ENCODE results near the gene STXBP1.
"Not testable (repeated sequence)": the region's sequence is repeated elsewhere in the genome, so short reads cannot be mapped to it uniquely, and the experiment has no call there.

The STXBP1 gene

DNA sequence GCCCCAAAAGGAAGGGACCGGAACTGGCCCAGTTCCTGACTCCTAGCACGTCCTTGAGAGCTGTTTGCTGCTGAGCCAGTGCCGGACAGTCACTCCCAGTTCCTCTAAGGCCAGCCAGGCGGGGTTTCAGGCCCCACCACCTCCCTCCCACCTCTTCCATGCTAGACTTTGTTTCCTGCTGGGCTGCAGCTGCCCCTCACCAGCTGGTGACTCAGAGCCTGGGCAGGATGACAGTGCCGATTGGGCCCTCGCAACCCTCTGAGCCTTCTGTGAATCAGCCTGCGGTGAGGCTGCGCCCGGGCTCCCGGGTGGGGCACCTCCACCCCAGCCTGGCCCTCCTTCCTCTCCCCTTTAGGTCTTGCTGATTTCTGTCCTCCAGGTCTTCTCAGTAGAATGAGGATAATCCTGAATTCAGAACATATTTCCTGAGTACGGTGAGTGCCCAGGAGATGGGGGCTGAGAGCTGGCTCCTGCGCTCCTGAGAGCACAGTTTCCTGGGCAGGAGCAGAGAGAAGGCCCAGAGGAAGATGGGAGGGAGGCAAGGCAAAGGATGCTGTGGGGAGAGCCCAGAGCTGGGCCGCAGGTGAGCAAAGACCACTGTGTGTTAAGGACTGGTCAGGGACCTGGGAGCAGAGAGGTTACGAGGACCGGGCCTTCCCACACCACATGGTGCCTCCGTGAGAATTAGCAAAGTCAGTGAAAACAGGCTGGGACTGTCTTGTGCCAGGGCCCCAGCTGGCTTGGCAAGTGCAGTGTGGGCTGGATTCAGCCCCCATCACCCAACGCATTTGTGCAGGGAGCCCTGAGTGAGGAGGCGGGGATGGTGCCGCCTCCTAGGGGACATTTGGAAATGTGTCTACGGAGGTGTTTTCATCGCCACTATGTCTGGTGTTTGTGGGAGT, 32.9 kb upstream of the STXBP1 start:
- H3K36me3 ChIP-seq (ENCODE audit: control insufficient read depth, insufficient read depth, low read length): no peaks in the 10 kb centered on the region
- H3K27me3 ChIP-seq (ENCODE audit: control insufficient read depth, insufficient read depth, low read length): no peaks in the 10 kb centered on the region
- H3K4me1 ChIP-seq (ENCODE audit: control insufficient read depth, insufficient read depth, low read length): peaks cover 9% of the 10 kb centered on the region; the same call in 1 of the 2 replicates
- H3K4me3 ChIP-seq (ENCODE audit: low read depth, low read length): no peak overlapping the region
- no peaks in the 10 kb centered on the region for H3K9me3 ChIP-seq (ENCODE audit: control insufficient read depth, insufficient read depth, low read length)
- peak overlapping the region; percentile 73 for H3K27ac ChIP-seq (ENCODE audit: low read depth, low read length)
- H3K9ac ChIP-seq (ENCODE audit: low read depth, low read length): no peak overlapping the region

DNA sequence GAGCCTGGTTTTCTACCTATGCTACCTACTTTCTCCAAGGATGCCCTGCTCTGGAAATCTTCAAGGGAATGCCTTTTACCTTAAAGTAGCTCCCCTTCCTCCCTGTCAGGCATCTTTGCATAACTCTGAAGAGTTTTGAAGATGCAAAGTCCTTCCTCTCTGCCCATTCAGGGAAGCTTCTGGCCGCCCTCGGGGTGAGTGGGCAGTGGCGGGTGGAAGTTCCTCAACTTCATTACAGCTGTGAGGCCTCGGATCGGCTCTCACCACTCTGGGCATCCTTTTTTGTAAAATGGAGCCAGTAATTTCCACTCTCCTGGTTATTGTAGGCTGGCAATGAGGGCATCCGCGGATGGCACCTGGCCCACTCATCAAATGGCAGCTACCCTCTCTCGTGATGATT, 31.7 kb upstream of the STXBP1 start:
- no peak overlapping the region for H3K4me3 ChIP-seq (ENCODE audit: low read depth, low read length)
- no peaks in the 10 kb centered on the region for H3K9me3 ChIP-seq (ENCODE audit: control insufficient read depth, insufficient read depth, low read length)
- peaks cover 9% of the 10 kb centered on the region; the same call in 1 of the 2 replicates for H3K4me1 ChIP-seq (ENCODE audit: control insufficient read depth, insufficient read depth, low read length)
- no peaks in the 10 kb centered on the region for H3K36me3 ChIP-seq (ENCODE audit: control insufficient read depth, insufficient read depth, low read length)
- H3K27me3 ChIP-seq (ENCODE audit: control insufficient read depth, insufficient read depth, low read length): no peaks in the 10 kb centered on the region
- H3K27ac ChIP-seq (ENCODE audit: low read depth, low read length): no peak overlapping the region
- no peak overlapping the region for H3K9ac ChIP-seq (ENCODE audit: low read depth, low read length)

DNA sequence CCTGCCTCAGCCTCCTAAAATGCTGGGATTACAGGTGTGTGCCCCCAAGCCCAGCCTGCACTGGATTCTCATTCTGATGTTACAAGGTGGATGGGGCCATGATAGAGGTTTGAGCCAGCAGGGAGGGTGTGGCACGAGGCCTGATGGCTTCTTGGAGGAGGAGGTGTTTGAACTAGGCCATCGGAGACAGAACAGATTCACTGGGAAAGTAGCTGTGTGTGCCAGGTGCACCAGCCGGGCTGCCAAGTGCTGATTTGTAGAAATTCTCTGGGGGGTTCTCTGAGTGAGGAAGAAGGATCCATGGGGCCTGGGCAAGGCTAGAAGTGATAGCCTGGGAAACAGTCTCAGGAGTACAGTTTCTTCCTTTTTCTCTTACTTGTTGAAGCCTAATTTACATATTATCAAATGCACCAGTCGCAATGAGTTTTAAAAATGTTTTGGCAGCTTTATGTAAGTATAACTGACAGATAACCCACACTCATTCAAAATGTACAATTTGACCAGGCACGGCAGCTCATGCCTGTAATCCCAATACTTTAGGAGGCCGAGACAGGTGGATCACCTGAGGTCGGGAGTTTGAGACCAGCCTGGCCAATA, 31.1 kb upstream of the STXBP1 start:
- Histone ChIP-seq H3K27ac (ENCODE audit: low read depth, low read length) (no peak overlapping the region), H3K4me3 (ENCODE audit: low read depth, low read length) (no peak overlapping the region), H3K4me1 (ENCODE audit: control insufficient read depth, insufficient read depth, low read length) (peaks cover 9% of the 10 kb centered on the region; the same call in 1 of the 2 replicates), H3K9me3 (ENCODE audit: control insufficient read depth, insufficient read depth, low read length) (no peaks in the 10 kb centered on the region), H3K27me3 (ENCODE audit: control insufficient read depth, insufficient read depth, low read length) (no peaks in the 10 kb centered on the region), H3K9ac (ENCODE audit: low read depth, low read length) (no peak overlapping the region), H3K36me3 (ENCODE audit: control insufficient read depth, insufficient read depth, low read length) (no peaks in the 10 kb centered on the region)

DNA sequence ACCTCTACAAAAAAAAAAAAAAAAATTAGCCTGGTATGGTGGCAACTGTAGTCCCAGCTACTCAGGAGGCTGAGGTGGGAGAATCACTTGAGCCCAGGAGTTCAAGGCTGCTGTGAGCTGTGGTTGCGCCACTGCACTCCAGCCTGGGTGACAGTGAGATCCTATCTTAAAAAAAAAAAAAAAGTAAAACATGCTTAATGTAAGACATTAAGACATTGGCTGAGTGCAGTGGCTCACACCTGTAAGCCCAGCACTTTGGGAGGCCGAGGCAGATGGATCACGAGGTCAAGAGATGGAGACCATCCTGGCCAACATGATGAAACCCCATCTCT, 27.6 kb upstream of the STXBP1 start:
- H3K4me3 ChIP-seq (ENCODE audit: low read depth, low read length); H3K9ac ChIP-seq (ENCODE audit: low read depth, low read length); H3K27me3 ChIP-seq (ENCODE audit: control insufficient read depth, insufficient read depth, low read length); H3K27ac ChIP-seq (ENCODE audit: low read depth, low read length); H3K9me3 ChIP-seq (ENCODE audit: control insufficient read depth, insufficient read depth, low read length); H3K4me1 ChIP-seq (ENCODE audit: control insufficient read depth, insufficient read depth, low read length); H3K36me3 ChIP-seq (ENCODE audit: control insufficient read depth, insufficient read depth, low read length): not testable (repeated sequence)

DNA sequence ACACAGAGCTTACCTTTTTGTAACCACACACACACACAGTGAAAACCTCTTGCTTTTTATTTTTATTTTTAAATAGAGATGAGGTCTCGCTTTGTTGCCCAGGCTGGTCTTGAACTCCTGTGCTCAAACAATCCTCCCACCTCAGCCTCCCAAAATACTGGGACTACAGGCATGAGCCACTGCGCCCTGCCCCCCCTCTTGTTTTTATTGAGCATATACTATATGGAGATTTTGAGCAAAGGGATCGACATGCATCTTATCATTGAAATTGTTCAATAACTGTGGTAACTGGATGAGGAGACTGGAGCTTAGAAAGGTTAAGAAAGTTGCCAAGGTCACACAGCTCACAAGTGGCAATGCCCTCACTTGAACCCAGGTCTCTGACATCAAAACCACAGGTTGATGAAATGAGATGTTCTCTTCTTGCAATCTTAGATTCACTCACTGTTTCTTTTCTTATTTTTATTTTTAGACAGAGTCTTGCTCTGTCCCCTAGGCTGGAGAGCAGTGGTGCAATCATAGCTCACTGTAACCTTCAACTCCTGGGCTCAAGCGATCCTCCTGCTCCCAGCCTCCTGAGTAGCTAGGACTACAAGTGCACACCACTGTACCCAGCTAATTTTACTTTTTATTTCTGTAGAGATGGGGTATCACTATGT, 26.8 kb upstream of the STXBP1 start:
- Histone ChIP-seq H3K27me3 (ENCODE audit: control insufficient read depth, insufficient read depth, low read length) (no peaks in the 10 kb centered on the region), H3K9me3 (ENCODE audit: control insufficient read depth, insufficient read depth, low read length) (no peaks in the 10 kb centered on the region), H3K4me3 (ENCODE audit: low read depth, low read length) (no peak overlapping the region), H3K9ac (ENCODE audit: low read depth, low read length) (no peak overlapping the region), H3K4me1 (ENCODE audit: control insufficient read depth, insufficient read depth, low read length) (peaks cover 3% of the 10 kb centered on the region; the same call in 1 of the 2 replicates), H3K36me3 (ENCODE audit: control insufficient read depth, insufficient read depth, low read length) (no peaks in the 10 kb centered on the region), H3K27ac (ENCODE audit: low read depth, low read length) (no peak overlapping the region)

DNA sequence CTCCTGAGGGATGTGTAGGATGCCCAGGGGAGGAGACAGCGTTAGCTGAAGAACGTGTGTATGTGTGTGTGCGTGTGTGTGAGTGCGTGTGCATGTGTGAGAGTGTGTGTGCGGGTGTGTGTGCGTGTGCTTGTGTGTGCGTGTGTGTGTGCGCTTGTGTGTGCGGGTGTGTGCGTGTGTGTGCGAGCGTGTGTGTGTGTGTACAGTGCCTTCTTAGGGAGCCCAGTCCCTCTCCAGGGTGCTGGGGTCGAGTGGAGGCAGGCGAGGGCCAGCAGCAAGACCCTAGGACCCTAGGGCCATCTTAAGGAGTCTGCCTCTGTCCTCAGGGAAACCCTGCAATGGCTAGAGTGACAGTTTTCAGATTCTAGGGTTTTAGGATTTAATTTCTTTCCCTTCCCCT, 26.0 kb upstream of the STXBP1 start:
- no peaks in the 10 kb centered on the region for H3K36me3 ChIP-seq (ENCODE audit: control insufficient read depth, insufficient read depth, low read length)
- H3K27ac ChIP-seq (ENCODE audit: low read depth, low read length): no peak overlapping the region
- H3K4me1 ChIP-seq (ENCODE audit: control insufficient read depth, insufficient read depth, low read length): peaks cover 3% of the 10 kb centered on the region; the same call in 1 of the 2 replicates
- H3K4me3 ChIP-seq (ENCODE audit: low read depth, low read length): no peak overlapping the region
- no peaks in the 10 kb centered on the region for H3K27me3 ChIP-seq (ENCODE audit: control insufficient read depth, insufficient read depth, low read length)
- H3K9ac ChIP-seq (ENCODE audit: low read depth, low read length): no peak overlapping the region
- no peaks in the 10 kb centered on the region for H3K9me3 ChIP-seq (ENCODE audit: control insufficient read depth, insufficient read depth, low read length)

DNA sequence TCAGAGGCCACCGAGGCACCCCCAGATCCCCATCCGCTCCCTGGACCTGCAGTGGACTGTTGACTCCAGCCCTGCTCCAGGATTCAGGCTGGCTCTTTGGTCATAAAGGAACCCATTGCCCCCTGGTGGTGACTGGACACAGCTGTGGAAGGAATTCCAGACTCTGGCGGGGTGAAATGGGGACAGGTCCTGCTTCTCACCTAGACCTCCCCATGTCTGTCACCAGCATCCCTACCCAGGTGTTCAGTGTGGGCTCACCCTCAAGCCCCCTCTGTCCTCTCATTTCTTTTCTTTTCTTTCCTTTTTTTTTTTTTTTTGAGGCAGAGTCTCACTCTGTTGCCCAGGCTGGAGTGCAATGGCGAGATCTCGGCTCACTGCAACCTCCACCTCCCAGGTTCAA, 25.5 kb upstream of the STXBP1 start:
- Histone ChIP-seq H3K4me3 (ENCODE audit: low read depth, low read length) (no peak overlapping the region), H3K9me3 (ENCODE audit: control insufficient read depth, insufficient read depth, low read length) (no peaks in the 10 kb centered on the region), H3K9ac (ENCODE audit: low read depth, low read length) (no peak overlapping the region), H3K36me3 (ENCODE audit: control insufficient read depth, insufficient read depth, low read length) (no peaks in the 10 kb centered on the region), H3K27me3 (ENCODE audit: control insufficient read depth, insufficient read depth, low read length) (no peaks in the 10 kb centered on the region), H3K27ac (ENCODE audit: low read depth, low read length) (no peak overlapping the region), H3K4me1 (ENCODE audit: control insufficient read depth, insufficient read depth, low read length) (peaks cover 3% of the 10 kb centered on the region; the same call in 1 of the 2 replicates)

DNA sequence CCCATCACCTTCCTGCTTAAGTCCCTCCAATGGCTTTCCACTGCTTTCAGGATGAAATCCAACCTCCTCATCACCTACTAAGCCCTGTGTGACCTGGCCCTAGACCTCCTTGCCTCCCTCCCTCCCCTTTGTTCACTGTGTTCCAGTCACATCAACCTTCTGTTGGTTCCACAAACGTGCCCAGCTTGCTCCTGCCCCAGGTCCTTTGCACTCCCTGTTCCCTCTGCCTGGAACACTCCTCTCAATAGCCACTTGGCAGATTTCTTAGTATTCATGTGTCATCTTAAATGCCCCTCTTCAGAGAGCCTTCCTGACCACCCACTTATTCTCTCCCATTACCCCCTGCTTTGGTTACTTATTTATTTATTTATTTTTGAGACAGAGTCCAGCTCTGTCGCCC, 24.1 kb upstream of the STXBP1 start:
- no peaks in the 10 kb centered on the region for H3K27me3 ChIP-seq (ENCODE audit: control insufficient read depth, insufficient read depth, low read length)
- H3K9me3 ChIP-seq (ENCODE audit: control insufficient read depth, insufficient read depth, low read length): no peaks in the 10 kb centered on the region
- H3K27ac ChIP-seq (ENCODE audit: low read depth, low read length): no peak overlapping the region
- H3K4me1 ChIP-seq (ENCODE audit: control insufficient read depth, insufficient read depth, low read length): peaks cover 3% of the 10 kb centered on the region; the same call in 1 of the 2 replicates
- no peaks in the 10 kb centered on the region for H3K36me3 ChIP-seq (ENCODE audit: control insufficient read depth, insufficient read depth, low read length)
- H3K9ac ChIP-seq (ENCODE audit: low read depth, low read length): no peak overlapping the region
- H3K4me3 ChIP-seq (ENCODE audit: low read depth, low read length): no peak overlapping the region

DNA sequence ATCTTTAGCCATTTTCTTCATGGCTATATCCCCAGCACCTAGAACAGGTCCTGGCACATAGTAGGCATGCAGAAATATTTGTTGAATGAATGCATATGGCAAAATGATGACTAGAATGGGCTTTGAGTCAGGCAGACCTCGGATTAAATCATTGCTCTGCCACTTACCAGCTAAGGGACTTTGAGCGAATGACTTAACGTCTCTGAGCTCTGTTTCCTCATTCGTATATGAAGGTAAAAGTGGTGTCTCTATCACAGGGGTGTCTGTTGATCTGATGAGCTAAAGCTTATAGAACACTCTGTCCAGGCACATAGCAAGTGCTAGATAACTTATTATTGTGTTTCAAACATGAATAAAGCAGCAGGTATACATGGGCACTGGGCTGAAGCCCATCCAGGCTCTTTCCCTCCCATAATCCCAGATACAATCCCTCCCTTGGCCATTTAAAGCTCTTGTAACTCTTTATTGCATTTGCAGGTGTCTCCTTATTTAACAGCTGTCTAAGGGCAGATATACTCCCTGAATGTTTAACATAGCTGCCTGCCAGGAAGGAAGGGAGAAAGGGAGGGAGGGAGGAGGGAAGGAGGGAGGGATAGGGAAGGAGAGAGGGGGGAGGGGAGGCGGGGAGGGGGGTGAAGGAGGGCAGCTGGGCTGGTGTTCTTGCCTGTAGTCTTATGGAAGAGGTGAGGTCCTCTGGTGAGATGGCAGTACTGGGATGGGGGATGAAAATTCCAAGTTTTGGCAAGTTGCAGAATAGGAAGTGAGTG, 23.2 kb upstream of the STXBP1 start:
- Histone ChIP-seq H3K4me3 (ENCODE audit: low read depth, low read length) (no peak overlapping the region), H3K9ac (ENCODE audit: low read depth, low read length) (no peak overlapping the region), H3K36me3 (ENCODE audit: control insufficient read depth, insufficient read depth, low read length) (no peaks in the 10 kb centered on the region), H3K9me3 (ENCODE audit: control insufficient read depth, insufficient read depth, low read length) (no peaks in the 10 kb centered on the region), H3K4me1 (ENCODE audit: control insufficient read depth, insufficient read depth, low read length) (peaks cover 3% of the 10 kb centered on the region; the same call in 1 of the 2 replicates), H3K27ac (ENCODE audit: low read depth, low read length) (no peak overlapping the region), H3K27me3 (ENCODE audit: control insufficient read depth, insufficient read depth, low read length) (no peaks in the 10 kb centered on the region)

DNA sequence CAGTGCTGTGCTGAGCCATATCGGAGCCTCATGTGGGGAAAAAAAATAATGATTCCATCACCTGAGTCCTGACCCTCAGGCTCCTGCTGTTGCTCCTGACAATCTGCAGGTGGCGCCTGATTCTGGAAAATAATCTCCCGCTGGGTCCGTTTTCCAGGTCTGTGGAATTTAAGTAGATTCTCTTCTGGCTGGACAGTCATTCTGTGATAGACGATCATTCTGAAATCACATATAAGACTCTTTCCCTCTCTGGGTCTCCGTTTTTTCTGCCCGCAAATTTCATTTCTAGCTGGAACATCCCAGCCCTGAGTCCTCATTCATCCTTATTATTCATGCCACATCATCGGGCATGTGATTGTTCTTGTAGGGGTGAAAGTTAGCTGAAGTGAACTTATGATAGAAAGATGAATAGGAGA, 22.1 kb upstream of the STXBP1 start:
- H3K4me1 ChIP-seq (ENCODE audit: control insufficient read depth, insufficient read depth, low read length): peaks cover 3% of the 10 kb centered on the region; the same call in 1 of the 2 replicates
- no peak overlapping the region for H3K9ac ChIP-seq (ENCODE audit: low read depth, low read length)
- no peak overlapping the region for H3K4me3 ChIP-seq (ENCODE audit: low read depth, low read length)
- H3K36me3 ChIP-seq (ENCODE audit: control insufficient read depth, insufficient read depth, low read length): no peaks in the 10 kb centered on the region
- H3K27me3 ChIP-seq (ENCODE audit: control insufficient read depth, insufficient read depth, low read length): no peaks in the 10 kb centered on the region
- H3K9me3 ChIP-seq (ENCODE audit: control insufficient read depth, insufficient read depth, low read length): no peaks in the 10 kb centered on the region
- no peak overlapping the region for H3K27ac ChIP-seq (ENCODE audit: low read depth, low read length)

Measured in HUES48 (cell line).